ENCODE measurements around the gene RAB11FIP5. TPM values are rescaled to one million over a fixed set of nuclear protein-coding genes. Genes with fewer than 3 reads are reported as not detected.

RAB11FIP5 gene
- total RNA-seq, 1 experiment from 2014 or later, result 12.9 TPM

GRCh38 chr2:73091164-73091563 lies 21.6 kb downstream of the RAB11FIP5 start:
- intact Hi-C loops (cut with micrococcal nuclease; ENCODE audit: unreplicated experiment), result no loop called here
- Histone ChIP-seq H3K27ac (ENCODE audit: low read depth, low read length, poor library complexity, severe bottlenecking) (no peak overlapping the region), H3K36me3 (ENCODE audit: insufficient read depth, low read length, poor library complexity, severe bottlenecking) (no peaks in the 10 kb centered on the region), H3K4me1 (ENCODE audit: insufficient read depth, low read length, poor library complexity, severe bottlenecking) (no peaks in the 10 kb centered on the region), H3K27me3 (replicated peaks; ENCODE audit: insufficient read depth, low read depth, low read length, poor library complexity) (no peaks in the 10 kb centered on the region), H3K9me3 (ENCODE audit: low read depth, low read length, poor library complexity, severe bottlenecking) (no peaks in the 10 kb centered on the region), H3K4me3 (ENCODE audit: low read depth, low read length, poor library complexity, severe bottlenecking) (no peak overlapping the region)
- ChIA-PET POLR2A (ENCODE audit: low non-redundant PET) (no interaction called here), CTCF (no interaction called here)
- BruUV-seq (replicated peaks), result no TSS peak
- TF ChIP-seq CTCF (conservative IDR thresholded peaks at IDR 0.05; ENCODE audit: low read depth, low read length), result no peak
- TF ChIP-seq EZH2 (IDR thresholded peaks at IDR 0.05; ENCODE audit: borderline replicate concordance, low read depth, low read length, poor library complexity, severe bottlenecking), result no peak
- DNase-seq (ENCODE audit: low spot score), result no peak

DNA sequence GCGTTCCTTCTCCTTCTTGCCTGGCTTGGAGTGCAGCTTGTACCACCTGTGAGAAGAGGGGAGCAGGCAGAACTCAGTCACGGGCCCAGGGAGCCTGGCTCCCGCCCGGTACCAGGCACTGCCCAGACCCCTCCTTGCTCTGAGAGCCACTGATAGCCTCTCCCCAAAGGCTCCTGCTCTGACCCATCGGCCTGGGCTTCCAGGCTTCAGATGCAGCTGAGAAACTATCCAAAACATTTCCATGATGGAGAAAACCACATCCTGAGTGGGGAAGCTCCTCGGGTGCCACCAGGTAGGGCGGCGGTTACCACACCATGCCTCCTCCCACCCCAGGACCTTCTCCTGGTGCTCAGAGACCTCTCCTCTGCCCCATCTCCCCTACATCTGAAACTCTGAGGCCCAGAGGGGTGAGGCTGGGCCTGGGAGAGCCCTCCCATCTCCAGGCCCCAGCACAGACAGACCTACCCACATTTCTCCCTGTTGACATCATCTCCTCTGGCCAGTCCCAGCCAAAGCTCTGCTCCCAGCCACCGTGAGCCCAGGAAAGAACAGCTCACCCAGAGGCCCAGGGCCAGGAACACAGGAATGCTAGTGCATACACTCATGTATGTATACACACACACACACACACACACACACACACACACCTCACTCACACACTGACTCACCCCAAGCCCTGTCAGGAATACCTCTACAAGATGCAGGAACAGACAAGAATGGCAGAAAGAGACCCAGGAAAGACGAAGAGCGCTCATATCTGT lies 23.3 kb downstream of the RAB11FIP5 start:
- no peak overlapping the region for H3K27ac ChIP-seq (ENCODE audit: low read depth, low read length, poor library complexity, severe bottlenecking)
- no peak for DNase-seq (ENCODE audit: low spot score)
- POLR2A ChIA-PET (ENCODE audit: low non-redundant PET), result no interaction called here
- H3K4me1 ChIP-seq (ENCODE audit: insufficient read depth, low read length, poor library complexity, severe bottlenecking), result no peaks in the 10 kb centered on the region
- no TSS peak for BruUV-seq (replicated peaks)
- no peak overlapping the region for H3K4me3 ChIP-seq (ENCODE audit: low read depth, low read length, poor library complexity, severe bottlenecking)
- TF ChIP-seq EZH2 (IDR thresholded peaks at IDR 0.05; ENCODE audit: borderline replicate concordance, low read depth, low read length, poor library complexity, severe bottlenecking) (no peak), CTCF (conservative IDR thresholded peaks at IDR 0.05; ENCODE audit: low read depth, low read length) (no peak)
- no peaks in the 10 kb centered on the region for H3K27me3 ChIP-seq (replicated peaks; ENCODE audit: insufficient read depth, low read depth, low read length, poor library complexity)
- H3K36me3 ChIP-seq (ENCODE audit: insufficient read depth, low read length, poor library complexity, severe bottlenecking), result no peaks in the 10 kb centered on the region
- no peaks in the 10 kb centered on the region for H3K9me3 ChIP-seq (ENCODE audit: low read depth, low read length, poor library complexity, severe bottlenecking)
- intact Hi-C loops (cut with micrococcal nuclease; ENCODE audit: unreplicated experiment), result loop anchor here (5.0 to 10.0 kb wide), 2 partner anchors 88 to 195 kb away; no protein-coding TSS in a partner anchor
- CTCF ChIA-PET, result interaction anchor here (0.6 to 0.7 kb wide), 2 partner anchors 11 to 85 kb away, joined by 3 to 4 read pairs; no protein-coding TSS in a partner anchor

DNA sequence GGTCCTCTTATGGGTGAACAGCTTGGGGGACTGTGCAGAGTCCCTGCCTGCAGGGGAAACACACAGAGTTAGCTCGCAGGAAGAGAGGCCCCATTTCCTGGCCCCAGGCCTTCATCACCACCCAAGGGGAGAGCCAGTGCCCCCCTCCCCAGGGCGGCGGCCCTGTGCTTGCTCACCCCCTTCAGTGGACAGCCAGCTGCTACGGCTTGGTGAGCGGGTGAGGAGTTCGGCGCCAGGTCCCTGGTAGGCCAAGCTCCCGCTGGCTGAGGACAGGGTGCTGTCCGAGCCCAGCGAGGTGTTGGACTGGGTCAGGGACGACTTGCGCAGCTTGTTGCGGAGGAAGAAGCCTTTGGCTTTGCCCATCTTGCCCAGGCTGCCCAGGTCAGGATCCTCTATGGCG lies 24.0 kb downstream of the RAB11FIP5 start:
- DNase-seq (ENCODE audit: low spot score), result no peak
- no peak overlapping the region for H3K4me3 ChIP-seq (ENCODE audit: low read depth, low read length, poor library complexity, severe bottlenecking)
- no peaks in the 10 kb centered on the region for H3K9me3 ChIP-seq (ENCODE audit: low read depth, low read length, poor library complexity, severe bottlenecking)
- intact Hi-C loops (cut with micrococcal nuclease; ENCODE audit: unreplicated experiment), result loop anchor here (5.0 to 10.0 kb wide), 2 partner anchors 89 to 194 kb away; no protein-coding TSS in a partner anchor
- ChIA-PET CTCF (no interaction called here), POLR2A (ENCODE audit: low non-redundant PET) (interaction anchor here (0.6 kb wide), 1 partner anchor 27 kb away, joined by 3 read pairs; no protein-coding TSS in a partner anchor)
- no peaks in the 10 kb centered on the region for H3K4me1 ChIP-seq (ENCODE audit: insufficient read depth, low read length, poor library complexity, severe bottlenecking)
- no peak for TF ChIP-seq EZH2 (IDR thresholded peaks at IDR 0.05; ENCODE audit: borderline replicate concordance, low read depth, low read length, poor library complexity, severe bottlenecking)
- no peak for TF ChIP-seq CTCF (conservative IDR thresholded peaks at IDR 0.05; ENCODE audit: low read depth, low read length)
- BruUV-seq (replicated peaks), result no TSS peak
- H3K27me3 ChIP-seq (replicated peaks; ENCODE audit: insufficient read depth, low read depth, low read length, poor library complexity), result no peaks in the 10 kb centered on the region
- H3K36me3 ChIP-seq (ENCODE audit: insufficient read depth, low read length, poor library complexity, severe bottlenecking), result no peaks in the 10 kb centered on the region
- no peak overlapping the region for H3K27ac ChIP-seq (ENCODE audit: low read depth, low read length, poor library complexity, severe bottlenecking)
